Upper lobe of left lung (tissue), 6 donors: ENCODE results near the gene SORCS1. TPM values are rescaled to one million over a fixed set of nuclear protein-coding genes. Genes with fewer than 3 reads are reported as not detected.
A peak's percentile ranks its signal among the peaks of the same experiment; 100 is the strongest.

Experiments
- ATAC-seq, 2 donors: fragments of 200-7000 bp; cut with Tn5 transposase; one replicate each; pipeline ENCODE4 v1.9.1; 2022; ENCODE audit warnings: mild to moderate bottlenecking in 2 of 2, moderate library complexity in 2 of 2; ENCODE audit not compliant: low FRiP score in 2 of 2
- DNase-seq, 2 donors: peaks; one replicate each; pipeline ENCODE4 v3.0.0-alpha.2; 2019 to 2020
- H3K27ac ChIP-seq, 4 donors: fragments of 200-600 bp; sonication (generic); one replicate each; pipeline ENCODE4 v1.5.1; 2016 to 2019
- H3K27me3 ChIP-seq, 4 donors: fragments of 200-600 bp; sonication (generic); one replicate each; pipeline ENCODE4 v1.5.1; 2017 to 2019
- H3K36me3 ChIP-seq, 4 donors: fragments of 200-600 bp; sonication (generic); one replicate each; pipeline ENCODE4 v1.5.1; 2016 to 2019
- H3K4me1 ChIP-seq, 4 donors: fragments of 200-600 bp; sonication (generic); one replicate each; pipeline ENCODE4 v1.5.1; 2018 to 2019
- H3K4me3 ChIP-seq, 4 donors: fragments of 200-600 bp; sonication (generic); one replicate each; pipeline ENCODE4 v1.5.1; 2017 to 2019; ENCODE audit warnings: mild to moderate bottlenecking in 2 of 4, moderate library complexity in 1 of 4
- H3K9me3 ChIP-seq, 4 donors: fragments of 200-600 bp; sonication (generic); one replicate each; pipeline ENCODE4 v1.5.1; 2018 to 2019
- CTCF ChIP-seq, 6 experiments: fragments of 450-650 bp in 4 of 6; fragments of 200-600 bp in 2 of 6; sonication (generic) in 2 of 6; IDR thresholded peaks; one replicate each; pipeline ENCODE4 v1.5.1; 2016 to 2019; ENCODE audit warnings: antibody characterized with exemption in 6 of 6
- EP300 ChIP-seq, 4 donors: sonication (generic); formaldehyde crosslinking; IDR thresholded peaks; one replicate each; pipeline ENCODE4 v1.5.1; 2017; ENCODE audit warnings: antibody characterized with exemption in 4 of 4, control low read depth in 2 of 4
- POLR2A ChIP-seq, 4 donors: fragments of 450-650 bp; IDR thresholded peaks; one replicate each; pipeline ENCODE4 v1.5.1; 2016 to 2017; ENCODE audit warnings: antibody characterized with exemption in 4 of 4, mild to moderate bottlenecking in 2 of 4
- POLR2AphosphoS5 ChIP-seq, 2 donors: sonication (generic); formaldehyde crosslinking; IDR thresholded peaks; one replicate each; pipeline ENCODE4 v1.5.1; 2017; ENCODE audit warnings: antibody characterized with exemption in 2 of 2
- WGBS, 2 donors: methylation state at CpG; one replicate each; pipeline ENCODE4 v1.1.5; 2017 to 2018; 5-methylcytosine and 5-hydroxymethylcytosine counted together
- total RNA-seq, 6 donors: library from RNA; depleted of rRNA in 4 of 6; stranded (reverse); fragments of >200 nt in 4 of 6; gene quantifications; one replicate each; pipeline versions ENCODE4 v1.1.0 to v1.2.1, GENCODE V29; 2016 to 2021
- donor health status: DM: no; HTN: no; CAD: no; lungs with moderate emphysema.
- donor health status: DM: no; HTN: yes; CAD: no; lungs with severe emphysema.

Gene SORCS1
- total RNA-seq, 6 donors from 2014 or later = 0.10 to 0.77 (median 0.10) TPM; not detected in 3

- TF ChIP-seq POLR2A (IDR thresholded peaks at IDR 0.05) (no peak), POLR2AphosphoS5 (IDR thresholded peaks at IDR 0.05) (no peak), CTCF (IDR thresholded peaks at IDR 0.05) (no peak), EP300 (IDR thresholded peaks at IDR 0.05) (no peak)
- WGBS, 2 donors = 88 to 91% methylated on average over 4 of the region's 4 CpGs
- H3K4me1 ChIP-seq = no peaks in the 10 kb centered on the region
- H3K9me3 ChIP-seq = no peaks in the 10 kb centered on the region
- H3K36me3 ChIP-seq = no peaks in the 10 kb centered on the region
- no peaks in the 10 kb centered on the region for H3K27me3 ChIP-seq
- ATAC-seq = no peak
- H3K4me3 ChIP-seq = no peak overlapping the region
- H3K27ac ChIP-seq = no peak overlapping the region
- no peak for DNase-seq
These were observed 304.4 kb downstream of the SORCS1 start for GRCh38 chr10:106859892-106860652.

GRCh38 chr10:106857728-106858127 lies 306.8 kb downstream of the SORCS1 start:
- Histone ChIP-seq H3K4me3 (no peak overlapping the region), H3K36me3 (no peaks in the 10 kb centered on the region), H3K27ac (no peak overlapping the region), H3K27me3 (no peaks in the 10 kb centered on the region), H3K4me1 (no peaks in the 10 kb centered on the region), H3K9me3 (no peaks in the 10 kb centered on the region)
- ATAC-seq (no peak), DNase-seq (no peak)
- 82 to 85% methylated on average over 6 of the region's 6 CpGs for WGBS, 2 donors
- no peak for TF ChIP-seq CTCF (IDR thresholded peaks at IDR 0.05)
- no peak for TF ChIP-seq POLR2AphosphoS5 (IDR thresholded peaks at IDR 0.05)
- no peak for TF ChIP-seq EP300 (IDR thresholded peaks at IDR 0.05)
- no peak for TF ChIP-seq POLR2A (IDR thresholded peaks at IDR 0.05)

- TF ChIP-seq EP300 (IDR thresholded peaks at IDR 0.05) (no peak), CTCF (IDR thresholded peaks at IDR 0.05) (no peak), POLR2A (IDR thresholded peaks at IDR 0.05) (no peak), POLR2AphosphoS5 (IDR thresholded peaks at IDR 0.05) (no peak)
- no peaks in the 10 kb centered on the region for H3K4me1 ChIP-seq
- H3K4me3 ChIP-seq = no peak overlapping the region
- no peaks in the 10 kb centered on the region for H3K36me3 ChIP-seq
- H3K27ac ChIP-seq = no peak overlapping the region
- ATAC-seq (no peak), DNase-seq (no peak)
- no peaks in the 10 kb centered on the region for H3K27me3 ChIP-seq
- no peaks in the 10 kb centered on the region for H3K9me3 ChIP-seq
- WGBS, 2 donors = 79 to 81% methylated on average over 6 of the region's 6 CpGs
These were observed 307.3 kb downstream of the SORCS1 start for GRCh38 chr10:106857213-106857612.

- Histone ChIP-seq H3K9me3 (no peaks in the 10 kb centered on the region), H3K27ac (no peak overlapping the region), H3K27me3 (no peaks in the 10 kb centered on the region), H3K4me3 (no peak overlapping the region), H3K4me1 (no peaks in the 10 kb centered on the region), H3K36me3 (no peaks in the 10 kb centered on the region)
- TF ChIP-seq EP300 (IDR thresholded peaks at IDR 0.05) (no peak), CTCF (IDR thresholded peaks at IDR 0.05) (no peak), POLR2A (IDR thresholded peaks at IDR 0.05) (peak in 1 of 4 donors; percentile 22), POLR2AphosphoS5 (IDR thresholded peaks at IDR 0.05) (no peak)
- ATAC-seq (peak in 1 of 2 donors; percentile 86), DNase-seq (no peak)
- WGBS, 2 donors = 46 to 47% methylated on average over 2 of the region's 2 CpGs
These were observed 327.4 kb downstream of the SORCS1 start for GRCh38 chr10:106836933-106837663.
